Stimulated activated CD4-positive, alpha-beta T cell treated with anti-CD3 and anti-CD28 coated beads, Interleukin-12 subunit alpha, Interleukin-12 subunit beta, amount 100 ng/mL, for 48 hours (primary cell): ENCODE measurements around the gene ACTR1B.
A peak's percentile ranks its signal among the peaks of the same experiment; 100 is the strongest.
"Not testable (repeated sequence)": the region's sequence is repeated elsewhere in the genome, so short reads cannot be mapped to it uniquely, and the experiment has no call there.

Source experiments
- DNase-seq, 3 donors: peaks; one replicate each; pipeline ENCODE4 v3.0.0-alpha.2; 2020; ENCODE audit warnings: low read depth in 2 of 3, low spot score in 1 of 3

ACTR1B gene

DNA sequence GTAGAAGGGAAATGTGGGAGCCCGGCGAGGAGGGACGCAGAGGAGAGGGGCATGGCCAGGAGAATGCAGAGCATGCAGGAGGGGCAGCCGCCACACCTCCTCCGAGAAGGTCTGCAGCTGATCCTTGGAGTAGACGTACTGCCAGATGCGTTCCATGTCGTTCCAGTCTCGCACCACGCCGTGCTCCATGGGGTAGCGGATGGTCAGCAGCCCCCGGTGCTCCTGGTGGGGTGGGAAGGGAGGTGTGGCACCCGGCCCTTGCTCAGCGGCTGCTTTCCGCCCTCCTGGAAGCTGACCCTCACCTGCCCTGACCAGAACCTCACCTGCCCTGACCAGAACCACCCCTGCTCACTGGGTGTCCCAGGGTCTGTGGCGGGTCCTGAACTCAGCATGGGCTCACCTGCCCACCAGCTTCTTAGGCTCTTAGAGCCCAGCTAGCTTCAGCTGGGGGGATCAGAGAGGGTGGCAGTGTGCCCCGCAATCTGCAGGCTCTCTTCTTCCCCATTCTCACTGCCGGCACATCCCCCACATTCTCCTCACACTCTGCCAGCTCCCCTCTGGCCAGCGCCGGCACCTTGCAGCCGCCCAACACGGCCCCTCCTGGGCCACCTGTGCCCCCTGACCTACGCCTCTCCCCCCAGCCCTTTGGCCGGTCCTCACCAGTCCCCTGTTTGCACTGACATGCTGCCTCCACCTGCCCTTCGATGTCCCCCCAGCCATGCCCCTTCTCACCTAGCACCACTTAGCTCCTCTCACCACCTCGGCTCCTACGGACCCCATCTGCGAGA is 4.4 kb downstream of the ACTR1B start:
- DNase-seq, result no peak

DNA sequence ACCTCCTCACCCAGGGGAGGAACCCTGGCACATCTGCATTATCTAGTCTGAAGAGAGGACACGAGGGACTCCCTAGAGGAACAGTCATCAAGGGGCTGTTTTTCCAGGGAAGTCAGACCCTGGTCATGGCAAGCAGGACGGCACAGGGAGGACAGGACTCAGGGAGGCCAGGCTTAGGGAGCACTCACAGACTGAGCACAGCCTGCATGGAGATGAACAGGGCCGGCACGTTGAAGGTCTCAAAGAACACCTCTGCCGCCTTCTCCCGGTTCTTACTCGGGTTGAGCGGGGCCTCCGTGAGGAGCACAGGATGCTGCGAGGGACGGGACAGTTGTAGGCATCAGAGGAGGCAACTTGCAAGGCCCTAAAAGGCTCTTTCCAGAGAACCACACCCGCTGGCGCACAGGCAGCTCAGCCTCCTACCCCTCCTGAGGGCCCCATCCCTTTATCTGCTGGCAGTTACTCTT is 5.1 kb downstream of the ACTR1B start:
- no peak for DNase-seq

DNA sequence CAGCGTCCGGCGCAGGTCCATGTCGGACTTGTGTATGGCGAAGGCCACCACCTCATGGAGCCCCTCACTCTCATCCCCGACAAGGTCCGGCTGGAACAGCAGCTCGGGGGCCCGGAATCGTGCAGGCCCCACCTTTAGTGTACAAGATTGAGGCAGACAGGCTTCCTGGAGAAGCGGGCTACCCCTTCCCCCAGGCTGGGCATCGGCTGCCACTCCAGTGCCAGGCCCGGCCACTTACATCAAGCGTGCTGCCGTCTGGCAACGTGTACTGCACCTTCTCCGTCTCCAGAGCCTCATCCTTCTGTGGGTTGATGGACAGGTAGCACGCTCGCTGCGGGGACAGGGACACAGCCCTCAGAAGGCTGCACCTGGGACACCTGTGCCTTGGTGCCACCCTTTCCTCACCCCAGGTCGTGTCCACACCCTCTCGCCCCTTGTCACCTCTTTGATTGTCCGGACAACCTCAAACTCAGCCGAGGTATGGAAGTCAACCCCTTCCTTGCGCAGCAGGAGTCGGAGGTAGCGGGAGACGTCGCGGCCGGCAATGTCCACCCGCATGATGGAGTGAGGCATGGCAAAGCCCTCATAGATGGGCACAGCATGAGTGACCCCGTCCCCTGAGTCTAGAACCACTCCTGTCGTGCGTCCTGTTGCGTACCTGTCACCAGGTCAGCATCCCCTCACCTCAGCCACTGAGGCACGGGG is 5.7 kb downstream of the ACTR1B start:
- no peak for DNase-seq

DNA sequence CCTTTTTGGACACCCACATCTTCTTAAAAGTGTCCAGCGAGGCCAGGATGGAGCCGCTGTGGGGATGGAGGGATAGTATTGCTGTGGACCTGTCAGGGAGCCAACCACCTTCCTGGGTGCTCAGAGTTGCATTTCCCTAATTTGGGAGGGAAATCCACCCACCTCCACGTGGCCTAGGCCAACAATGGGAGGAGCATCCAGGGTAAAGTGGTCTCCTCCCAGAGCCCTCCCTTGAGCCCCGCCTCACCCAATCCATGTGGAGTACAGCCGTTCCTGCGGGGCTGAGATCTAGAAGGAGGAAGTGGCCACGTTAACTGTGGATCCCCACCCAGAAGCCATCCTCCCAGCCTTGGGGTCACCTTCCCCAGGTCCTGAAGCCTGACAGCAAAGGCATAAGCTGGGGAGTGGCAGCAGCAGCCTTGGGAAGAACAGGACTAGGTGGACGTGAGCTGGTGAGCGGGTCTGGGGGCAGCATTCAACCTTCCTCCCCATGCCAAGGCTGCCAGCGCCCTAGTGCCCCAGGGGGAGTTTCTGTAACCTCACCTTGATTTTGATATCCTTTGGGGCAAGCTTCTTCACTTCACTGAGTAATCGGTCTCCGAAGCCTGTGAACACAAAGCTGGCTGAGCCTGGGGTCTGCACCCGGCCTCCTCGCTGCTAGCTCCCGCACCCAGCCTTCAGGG is 6.8 kb downstream of the ACTR1B start:
- DNase-seq, result no peak

DNA sequence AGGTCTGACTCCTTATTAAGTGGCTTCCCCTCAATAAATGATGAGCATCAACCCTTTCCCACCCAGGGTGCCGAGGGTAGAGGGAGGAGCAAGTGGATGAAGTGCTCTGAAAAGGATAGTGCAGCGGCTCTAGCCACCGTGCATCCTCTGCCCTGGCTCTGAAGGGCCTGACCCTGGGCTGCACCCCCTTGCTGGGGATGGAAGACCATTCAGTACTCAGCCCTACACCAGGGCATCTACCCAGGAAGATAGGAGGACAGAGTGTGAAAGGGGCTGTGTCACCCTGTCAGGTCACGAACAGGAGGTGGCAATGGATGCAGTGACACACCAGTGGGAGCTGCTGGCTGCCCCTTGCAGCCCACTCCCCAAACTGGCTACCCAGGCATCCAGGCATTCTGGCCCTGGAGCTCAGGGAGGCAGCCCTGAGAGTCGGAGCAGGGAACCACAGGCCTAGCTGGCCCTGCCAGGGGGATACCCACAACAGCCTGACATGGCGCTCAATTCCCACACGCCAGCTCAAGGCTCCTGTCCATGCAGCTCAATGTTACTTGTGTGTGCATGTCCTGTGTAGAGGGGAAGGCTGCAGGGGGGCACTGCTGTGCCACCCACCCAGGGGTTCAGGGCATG is 7.6 kb downstream of the ACTR1B start:
- DNase-seq, result no peak

DNA sequence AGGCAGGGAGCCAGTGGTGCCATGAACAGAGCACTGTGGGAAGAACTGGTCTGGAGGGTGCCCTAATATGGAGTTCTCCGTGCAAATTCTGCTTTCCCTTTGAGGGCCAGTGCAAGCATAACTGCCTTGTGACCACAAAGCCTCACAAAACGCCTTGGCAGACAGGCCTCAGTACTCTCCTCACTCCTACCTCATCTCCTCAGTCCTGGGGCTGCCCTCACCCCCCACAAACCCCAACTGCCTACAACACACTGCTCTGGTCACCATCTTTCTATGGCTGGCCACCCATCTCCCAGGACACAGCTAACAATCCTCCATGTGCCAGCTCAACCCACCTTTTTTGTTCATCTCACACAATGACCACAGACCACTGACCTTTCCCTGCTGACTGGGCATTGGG is 9.1 kb downstream of the ACTR1B start:
- DNase-seq, result no peak

DNA sequence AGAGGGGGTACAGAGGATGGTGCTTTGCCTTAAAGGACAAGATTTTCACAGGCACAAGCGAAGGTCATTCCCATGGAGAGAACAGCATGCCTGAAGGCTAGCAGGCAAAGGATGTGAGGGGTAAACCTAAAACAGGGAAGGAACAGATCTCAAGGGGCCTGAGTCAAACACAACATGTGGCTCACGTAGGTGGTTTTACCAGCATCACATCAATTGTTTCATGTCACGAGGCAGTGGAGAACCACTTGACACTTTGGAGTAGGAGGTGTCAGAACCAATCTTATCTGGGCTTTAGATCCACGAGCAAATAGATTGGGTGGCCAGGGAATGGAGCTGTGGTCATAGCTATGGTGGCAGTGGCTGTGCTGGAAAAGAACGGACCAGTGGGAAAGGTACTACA is 9.5 kb downstream of the ACTR1B start:
- DNase-seq, result no peak

DNA sequence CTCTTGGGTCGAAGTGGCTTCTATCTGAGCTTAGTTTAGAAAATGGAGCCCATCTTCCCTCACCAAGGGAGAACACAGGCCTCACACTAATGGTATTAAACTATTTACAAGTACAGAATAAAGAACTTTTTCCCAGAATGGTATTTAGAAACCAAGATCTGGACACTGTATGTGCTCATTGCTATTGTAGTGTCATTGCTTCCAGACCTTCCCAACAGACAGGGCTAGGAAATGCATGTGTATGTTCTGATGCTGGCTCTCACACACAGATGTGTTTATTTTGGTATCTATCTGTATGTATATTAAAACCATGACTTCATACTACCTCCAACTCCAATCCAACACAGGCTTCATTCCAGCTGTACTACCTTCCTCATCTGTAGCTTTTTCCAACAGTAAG is 10.0 kb downstream of the ACTR1B start:
- no peak for DNase-seq

DNA sequence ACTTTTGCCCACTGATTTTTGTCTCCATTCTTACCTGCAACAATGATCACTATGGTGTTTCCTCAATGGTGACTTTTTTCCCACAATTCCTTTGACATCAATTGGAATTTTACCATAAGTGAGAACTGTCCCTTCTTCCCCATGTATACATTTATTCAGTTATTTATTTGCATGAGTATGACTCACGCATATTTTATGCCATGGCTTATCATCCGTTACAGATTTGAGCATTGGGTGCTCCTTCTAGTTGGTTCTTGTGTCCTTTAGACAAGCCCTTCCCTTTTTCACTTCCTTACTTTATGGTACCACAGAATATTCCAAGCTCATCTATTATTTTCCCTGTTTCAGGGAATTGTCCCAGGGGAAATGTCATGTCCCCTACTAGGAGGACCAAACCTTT is 10.4 kb downstream of the ACTR1B start:
- no peak for DNase-seq

DNA sequence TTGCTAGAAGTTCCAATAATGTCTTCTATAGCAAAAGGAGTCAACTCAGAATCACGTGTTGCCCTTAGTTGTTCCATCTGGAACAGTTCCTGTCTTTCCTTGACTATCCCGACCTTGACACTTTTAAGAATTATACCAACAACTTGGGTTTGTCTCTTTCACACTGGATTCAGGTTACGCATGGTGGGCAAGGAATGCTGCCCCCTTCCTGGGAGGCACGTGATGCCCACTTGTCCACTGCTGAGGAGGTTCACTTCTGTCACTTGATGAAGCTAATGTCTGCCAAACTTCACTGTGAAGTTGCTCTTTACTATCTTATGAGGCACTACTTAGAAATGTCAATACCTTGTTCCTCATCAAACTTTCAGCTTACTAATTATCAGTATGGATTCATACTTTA is 12.7 kb downstream of the ACTR1B start:
- DNase-seq, result no peak

DNA sequence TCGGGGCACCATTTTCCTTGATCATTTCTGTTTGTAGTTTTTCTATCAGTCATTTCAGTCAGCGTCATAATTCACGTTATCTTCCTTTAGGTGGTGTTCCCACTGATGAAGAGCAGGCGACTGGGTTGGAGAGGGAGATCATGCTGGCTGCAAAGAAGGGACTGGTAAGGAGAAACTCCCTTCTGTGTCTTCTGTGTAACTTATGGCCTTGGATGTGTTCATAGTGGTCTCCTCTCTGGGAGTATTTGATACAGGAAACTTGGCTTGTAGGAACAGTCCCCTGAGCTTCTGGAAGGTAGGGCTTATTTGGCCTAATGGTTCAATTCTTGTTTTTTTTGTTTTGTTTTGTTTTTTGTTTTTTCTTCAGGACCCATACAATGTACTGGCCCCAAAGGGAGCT is 16.9 kb downstream of the ACTR1B start:
- no peak for DNase-seq

DNA sequence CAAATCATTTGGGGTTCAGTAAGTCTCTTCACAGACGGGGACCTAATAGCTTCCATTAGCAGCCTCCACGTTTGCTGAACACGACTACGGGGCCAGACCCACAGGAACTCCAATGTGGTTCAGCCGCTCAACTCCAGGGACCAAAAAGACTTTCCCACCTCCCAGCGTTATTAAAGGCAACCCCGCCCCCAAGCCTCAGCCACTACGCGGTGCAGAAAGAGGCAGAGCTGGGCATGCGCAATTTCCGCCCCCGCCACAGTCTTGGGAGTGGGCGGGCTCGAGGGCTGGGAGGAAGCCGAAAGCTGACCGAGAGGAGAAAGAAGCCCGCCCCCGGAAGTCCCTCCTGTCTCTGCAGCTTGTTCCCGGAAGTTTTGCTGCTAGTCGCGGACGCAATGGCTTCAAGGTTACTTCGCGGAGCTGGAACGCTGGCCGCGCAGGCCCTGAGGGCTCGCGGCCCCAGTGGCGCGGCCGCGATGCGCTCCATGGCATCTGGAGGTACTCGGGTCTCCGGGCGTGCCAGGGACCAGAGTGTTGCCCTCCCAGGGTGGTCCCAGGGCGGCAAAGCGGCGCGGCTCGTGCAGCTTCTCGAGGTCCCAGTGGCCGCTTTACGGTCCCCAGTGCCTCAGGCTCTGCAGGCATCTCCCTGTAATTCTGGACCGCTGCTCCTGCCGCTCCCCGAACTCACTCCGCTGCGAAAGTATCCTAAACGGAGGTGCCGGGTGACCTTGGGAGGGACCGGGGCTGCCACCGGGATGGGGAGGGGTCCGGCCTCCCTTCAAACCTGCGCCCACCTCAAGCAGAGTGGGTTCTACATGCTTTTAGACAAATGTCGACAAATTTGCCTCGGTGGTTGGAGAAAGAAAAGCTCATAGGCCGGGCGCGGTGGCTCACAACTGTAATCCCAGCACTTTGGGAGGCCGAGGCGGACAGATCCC is 17.9 kb downstream of the ACTR1B start, which contains the start of gene COX5B:
Gene COX5B (plus strand): TSS at position 368 of the 935 bp plus-strand sequence. CDS start 25 bp downstream, at position 393.
- peak; percentile 97 to 99 (median 98) for DNase-seq

DNA sequence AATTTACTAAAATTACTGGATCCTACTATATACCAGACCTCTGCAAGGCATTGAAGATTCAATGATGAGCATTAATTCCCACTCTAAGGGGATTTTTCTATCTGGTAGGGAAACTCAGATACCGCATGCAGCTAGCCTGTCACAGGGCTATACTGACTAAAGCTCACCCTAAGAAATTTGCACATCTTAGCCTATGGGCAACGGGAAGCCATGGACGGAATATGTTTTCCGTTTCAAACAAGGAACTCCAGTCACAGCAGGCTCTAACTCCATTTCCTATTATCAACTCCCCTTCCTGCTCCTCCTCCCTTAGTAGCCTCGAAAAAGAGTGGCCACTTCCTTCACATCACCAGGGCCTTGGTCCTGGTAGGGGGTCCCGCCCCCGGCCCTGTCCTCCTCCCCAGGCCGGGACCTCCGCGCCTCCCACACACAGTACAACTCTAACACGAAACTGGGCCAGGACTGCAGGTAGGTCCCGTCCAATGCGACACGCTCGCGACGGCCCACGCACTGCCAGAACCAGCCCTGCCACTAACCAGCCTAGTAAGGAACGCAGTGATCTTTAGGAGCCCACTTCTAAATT is 18.6 kb downstream of the ACTR1B start:
- DNase-seq, result peak in 1 of 3 donors; percentile 16

DNA sequence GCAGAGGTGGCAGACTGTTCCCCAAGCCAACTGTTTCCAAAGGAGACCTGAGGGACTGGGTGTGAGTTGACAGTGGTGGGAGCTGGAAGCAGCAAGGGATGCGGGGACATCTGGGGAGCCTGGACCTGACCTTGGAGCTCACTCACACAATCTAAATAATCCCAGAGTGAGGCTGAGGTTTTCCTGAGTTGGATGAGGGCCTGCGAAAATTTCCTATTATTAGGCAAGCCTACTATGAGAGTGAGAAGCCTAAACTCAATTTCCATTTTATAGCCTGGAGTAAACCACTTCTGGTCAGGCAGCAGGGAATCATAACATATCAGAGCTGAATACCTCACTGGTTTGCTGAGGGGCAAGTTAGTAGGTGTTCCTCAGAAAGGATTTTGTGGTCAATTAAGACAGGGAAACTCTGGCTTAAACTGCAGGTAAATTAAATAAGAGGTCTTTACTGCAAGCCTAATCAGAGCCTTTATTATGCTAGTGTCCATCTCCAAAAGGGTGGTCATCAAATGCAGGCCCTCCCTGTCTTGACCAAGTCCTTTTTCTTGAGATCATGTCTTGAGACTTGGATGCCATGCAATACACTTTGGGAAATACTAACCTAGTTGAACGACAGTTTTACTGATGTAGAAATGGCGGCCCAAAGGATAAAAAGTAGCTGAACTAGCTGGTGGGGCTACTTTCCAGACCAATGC is 19.7 kb downstream of the ACTR1B start:
- DNase-seq, result no peak

DNA sequence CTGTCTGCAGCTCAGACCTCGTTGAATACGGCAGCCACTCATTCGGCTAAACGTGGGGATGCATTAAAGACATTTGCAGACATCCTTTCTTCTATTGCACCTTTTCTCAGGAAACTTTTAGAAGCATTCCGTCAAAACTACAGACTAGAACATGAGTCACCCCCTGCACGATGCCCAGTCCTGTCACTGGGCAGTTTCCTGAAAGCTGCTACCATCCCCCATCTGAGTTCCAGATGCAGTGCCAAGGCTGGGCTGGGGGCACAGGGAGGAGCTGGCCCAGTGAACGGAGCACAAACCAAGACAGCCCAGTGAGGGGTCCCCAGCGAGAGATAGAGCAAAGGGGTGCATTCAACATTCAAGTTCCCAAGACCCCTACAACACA is 37.8 kb downstream of the ACTR1B start:
- not testable (repeated sequence) for DNase-seq

DNA sequence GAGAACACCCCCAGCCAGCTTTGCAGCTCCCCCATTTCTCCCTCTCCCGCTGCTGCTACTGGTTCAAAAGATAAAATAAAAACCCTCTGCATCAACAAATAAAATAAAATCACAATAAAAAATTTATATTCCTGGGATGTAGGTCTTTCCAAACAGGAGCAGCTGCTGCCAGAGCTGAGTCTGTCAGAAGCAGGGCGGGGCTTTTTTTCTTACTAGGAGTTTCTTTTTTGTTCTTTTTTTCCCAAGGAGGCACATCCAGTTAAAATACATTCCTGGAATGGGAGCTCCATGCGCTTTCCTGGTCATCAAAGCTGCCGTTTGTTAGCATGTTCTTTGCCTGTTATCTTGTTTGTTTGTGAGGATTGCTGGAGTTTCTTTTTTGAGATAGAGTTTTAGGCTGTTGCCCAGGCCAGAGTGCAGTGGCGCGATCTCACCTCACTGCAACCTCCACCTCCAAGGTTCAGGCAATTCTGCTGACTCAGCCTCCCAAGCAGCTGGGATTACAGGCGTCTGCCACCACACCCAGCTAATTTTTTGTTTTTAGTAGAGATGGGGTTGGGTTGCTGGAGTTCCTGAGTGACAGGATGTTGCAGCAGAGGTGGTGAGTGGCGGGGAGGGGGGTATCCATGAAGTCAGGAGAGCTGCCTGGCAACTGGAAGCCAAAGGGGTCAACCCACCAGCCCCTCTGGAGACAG is 38.3 kb downstream of the ACTR1B start:
- DNase-seq, result not testable (repeated sequence)

DNA sequence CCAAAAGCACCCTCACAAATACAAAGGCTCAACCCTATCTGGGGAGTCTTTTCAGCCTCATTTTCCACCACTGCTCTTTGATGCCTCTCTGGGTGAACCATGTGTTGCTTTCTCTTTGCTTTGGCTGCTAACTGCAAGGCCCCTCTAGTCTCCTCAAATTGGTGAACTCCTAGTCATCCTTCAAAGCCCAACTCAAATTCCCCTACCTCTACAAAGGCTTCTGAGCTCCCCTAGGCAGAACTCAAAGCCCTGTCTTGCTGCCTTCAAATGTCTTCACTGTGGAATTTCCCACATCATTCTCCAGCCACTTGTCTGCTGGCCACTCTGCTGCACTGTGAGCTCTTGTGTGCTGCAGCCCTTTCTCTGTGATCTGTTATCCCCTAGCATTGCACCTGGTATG is 40.9 kb downstream of the ACTR1B start:
- DNase-seq, result not testable (repeated sequence)

DNA sequence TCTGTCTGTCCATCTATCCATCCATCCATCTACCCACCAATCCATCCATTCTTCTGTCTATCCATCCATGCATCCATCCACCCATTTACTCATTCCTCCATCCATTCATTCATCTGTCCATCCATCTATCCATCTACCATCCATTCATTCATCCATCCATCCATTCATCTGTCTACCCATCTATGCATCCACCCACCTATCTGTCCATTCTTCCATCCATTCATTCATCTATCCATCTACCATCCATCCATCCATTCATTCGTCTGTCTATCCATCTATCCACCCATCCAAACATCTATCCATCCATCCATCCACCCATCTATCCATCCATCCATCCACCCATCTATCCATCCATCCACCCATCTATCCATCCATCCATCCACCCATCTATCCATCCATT is 43.4 kb downstream of the ACTR1B start:
- not testable (repeated sequence) for DNase-seq
